AG08395 (cell line): Measurements from ENCODE around the gene BCO2.
"Not testable (repeated sequence)": the region's sequence is repeated elsewhere in the genome, so short reads cannot be mapped to it uniquely, and the experiment has no call there.

Experiments
- DNase-seq: peaks from one replicate; pipeline ENCODE4 v3.0.0; 2012; ENCODE audit warnings: mixed read lengths, low spot score

The BCO2 gene

DNA sequence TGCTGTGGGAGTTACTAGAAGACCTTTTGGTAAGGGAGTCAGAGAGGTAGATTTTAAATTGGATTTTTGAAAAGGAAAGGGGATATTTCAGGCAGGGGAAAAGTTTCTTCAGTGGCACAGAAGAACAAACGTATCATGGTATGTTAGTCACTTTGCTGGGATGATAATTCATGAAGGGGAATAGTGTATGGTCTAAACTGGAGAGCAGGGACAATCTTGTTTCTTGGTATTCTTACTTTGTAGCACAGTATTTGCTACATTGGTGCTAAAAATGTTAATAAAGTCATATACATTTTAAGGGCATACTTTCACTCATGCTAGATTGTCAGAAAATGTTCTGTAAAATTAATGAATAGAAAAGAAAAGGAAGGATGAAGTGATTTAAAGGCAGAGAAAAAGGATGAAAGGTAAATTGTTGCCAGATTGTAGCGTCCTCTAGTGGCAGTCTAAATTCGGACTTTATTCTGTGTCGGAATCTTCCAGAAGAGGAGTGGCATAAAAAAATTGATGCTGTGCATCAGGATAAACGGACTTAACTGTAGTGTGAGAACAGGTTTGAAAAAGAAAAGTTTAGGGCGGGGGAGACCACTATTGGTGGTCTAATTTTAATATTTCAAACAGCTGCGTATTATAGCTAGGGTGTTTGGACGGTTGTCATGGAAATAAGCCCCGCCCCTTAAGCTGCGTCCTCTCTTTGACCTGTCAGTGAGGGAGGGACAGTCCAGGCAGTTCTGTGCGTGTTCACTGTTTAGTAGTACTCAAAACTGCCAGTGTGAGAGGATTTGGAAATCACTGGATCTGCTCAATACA, at the start of gene BCO2:
Gene BCO2, plus strand, starts transcription at position 724 of the 810 bp plus-strand sequence. CDS start 90 bp downstream, outside the sequence.
- DNase-seq = peak; percentile 76

- DNase-seq = no peak
These were observed 48.3 kb upstream of the BCO2 start for GRCh38 chr11:112127056-112127455.

DNA sequence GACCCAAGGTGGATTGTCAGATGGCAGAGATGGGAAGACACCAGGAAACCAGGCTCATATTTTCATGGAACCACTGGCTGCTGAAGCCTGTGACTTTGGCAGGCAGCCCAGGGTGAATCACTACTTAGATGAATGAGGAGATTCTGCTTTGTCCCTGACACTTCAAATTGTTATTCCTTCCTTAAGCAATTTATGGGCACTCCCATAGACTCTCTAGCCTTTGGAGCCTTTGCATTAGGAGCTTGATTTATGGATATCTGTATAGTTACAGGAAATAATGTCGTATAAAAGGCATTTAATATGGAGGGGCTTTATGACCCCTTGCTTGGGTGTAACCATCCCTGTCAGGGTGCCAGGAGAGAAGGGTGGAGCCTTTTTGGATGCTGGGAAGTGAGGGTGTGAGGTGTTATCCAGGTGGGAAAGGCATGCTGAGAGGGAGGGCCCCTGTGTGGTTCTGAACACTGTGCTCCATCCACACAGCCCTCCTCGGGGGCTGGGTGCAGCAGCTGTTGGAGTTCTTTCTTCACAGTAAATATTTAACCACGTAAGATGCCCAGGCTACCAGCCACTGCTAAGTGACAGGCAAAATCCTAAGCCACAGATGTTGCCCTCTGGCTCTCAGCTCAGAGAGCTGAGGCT, 46.7 kb upstream of the BCO2 start:
- DNase-seq = peak; percentile 85

DNA sequence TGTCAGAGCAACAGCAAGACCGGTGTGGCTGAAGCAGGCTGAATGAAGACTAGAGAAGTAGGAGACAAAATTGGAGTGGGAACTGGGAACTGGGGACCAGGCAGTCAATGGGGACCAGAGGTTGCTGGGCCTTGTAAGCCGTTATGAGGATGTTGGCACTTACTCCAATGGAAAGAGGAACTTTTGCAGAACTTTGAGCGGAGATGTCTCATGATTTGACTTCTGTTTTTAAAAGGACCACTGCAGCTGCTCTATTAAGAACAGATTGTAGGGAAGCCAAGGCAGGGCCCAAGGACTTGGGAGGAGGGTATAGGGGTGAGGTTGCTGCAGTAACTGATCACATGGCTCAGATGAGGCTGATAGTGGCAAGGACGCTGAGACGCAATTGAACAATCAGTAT, 45.7 kb upstream of the BCO2 start:
- DNase-seq = no peak

DNA sequence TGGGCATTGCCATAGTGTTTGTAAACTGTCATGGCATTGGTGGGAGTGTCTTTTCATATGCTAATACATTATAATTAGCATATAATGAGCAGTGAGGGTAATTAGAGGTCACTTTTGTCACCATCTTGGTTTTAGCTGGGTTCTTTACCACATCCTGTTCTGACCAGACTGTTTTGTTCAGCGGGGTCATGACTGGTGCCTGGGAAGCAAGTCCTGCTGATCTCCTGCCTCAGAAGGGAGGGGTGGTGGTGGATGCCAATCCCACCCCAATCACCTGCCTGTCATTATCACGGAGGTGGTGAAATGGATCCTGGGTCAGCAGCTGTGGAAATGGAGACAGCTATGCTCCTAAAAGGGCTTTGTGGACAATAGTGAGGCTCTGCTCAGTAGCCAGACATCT, 42.6 kb upstream of the BCO2 start:
- DNase-seq = no peak

GRCh38 chr11:112134473-112134872, 40.8 kb upstream of the BCO2 start:
- no peak for DNase-seq

DNA sequence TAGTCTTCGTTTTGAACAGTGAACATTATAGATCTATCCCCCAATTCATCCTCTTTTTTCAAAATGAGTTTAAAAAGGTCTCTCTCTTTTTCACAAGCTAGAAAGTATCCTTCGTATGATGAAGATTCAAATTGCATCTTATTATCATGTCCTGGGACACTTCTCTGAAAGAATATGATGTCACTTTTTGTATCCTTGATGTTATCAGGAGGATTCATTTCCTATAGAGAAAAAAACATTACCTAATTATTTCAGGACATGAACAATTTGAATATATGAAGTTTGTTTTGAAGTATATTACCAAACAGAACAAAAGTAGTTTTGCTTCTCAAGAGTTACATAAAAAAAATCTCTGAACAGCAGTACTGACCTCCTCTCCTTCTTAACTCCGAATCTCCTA, 31.7 kb upstream of the BCO2 start:
- DNase-seq = no peak

DNA sequence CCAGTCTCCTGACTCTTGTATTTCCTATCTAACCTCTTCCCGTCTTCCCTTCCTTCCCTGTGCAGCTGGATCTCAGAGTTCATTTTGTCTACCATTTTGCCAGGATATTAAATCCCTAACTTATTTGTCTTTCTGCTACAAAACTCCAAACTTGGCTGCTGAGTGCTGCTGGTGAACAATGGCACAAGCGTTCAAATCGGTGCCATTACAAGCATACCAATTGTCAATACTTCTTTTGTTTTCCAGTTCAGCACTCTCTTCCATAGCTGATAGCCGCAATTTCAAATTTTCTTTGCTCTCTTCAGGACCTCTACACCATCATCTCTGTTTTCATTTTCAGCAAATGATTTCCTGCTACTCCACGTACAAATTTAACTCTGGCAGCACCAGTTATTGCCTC, 24.8 kb upstream of the BCO2 start:
- no peak for DNase-seq

DNA sequence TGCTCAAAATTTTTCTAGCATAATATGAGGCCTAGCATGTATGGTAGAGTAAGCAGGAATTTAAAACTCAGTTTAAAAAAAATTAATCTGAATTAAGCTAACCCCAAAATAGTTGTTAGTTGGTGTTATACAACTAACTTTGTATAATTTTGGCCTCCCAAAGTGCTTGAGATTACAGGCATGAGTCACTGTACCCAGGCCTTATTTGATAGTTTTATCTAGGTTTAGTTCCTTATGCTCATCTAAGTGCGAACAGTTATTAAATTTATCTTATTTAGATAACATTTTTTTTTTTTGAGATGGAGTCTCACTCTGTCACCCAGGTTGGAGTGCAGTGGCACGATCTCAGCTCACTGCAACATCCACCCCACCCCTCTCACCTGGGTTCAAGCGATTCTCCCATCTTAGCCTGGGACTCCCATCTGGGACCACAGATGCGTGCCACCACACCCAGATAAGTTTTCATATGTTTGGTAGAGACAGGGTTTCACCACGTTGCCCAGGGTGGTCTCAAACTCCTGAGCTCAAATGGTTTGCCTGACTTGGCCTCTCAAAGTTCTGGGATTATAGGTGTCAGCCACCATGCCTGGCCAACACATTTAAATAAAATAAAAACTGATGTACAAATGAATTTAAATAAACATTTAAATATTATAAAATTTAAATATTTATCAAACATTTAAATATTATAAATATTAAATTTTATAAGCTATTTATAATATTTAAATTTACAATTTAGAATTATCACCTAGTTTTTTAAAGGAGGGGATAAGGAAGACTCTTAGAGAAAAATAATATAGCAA, 19.0 kb upstream of the BCO2 start:
- no peak for DNase-seq

DNA sequence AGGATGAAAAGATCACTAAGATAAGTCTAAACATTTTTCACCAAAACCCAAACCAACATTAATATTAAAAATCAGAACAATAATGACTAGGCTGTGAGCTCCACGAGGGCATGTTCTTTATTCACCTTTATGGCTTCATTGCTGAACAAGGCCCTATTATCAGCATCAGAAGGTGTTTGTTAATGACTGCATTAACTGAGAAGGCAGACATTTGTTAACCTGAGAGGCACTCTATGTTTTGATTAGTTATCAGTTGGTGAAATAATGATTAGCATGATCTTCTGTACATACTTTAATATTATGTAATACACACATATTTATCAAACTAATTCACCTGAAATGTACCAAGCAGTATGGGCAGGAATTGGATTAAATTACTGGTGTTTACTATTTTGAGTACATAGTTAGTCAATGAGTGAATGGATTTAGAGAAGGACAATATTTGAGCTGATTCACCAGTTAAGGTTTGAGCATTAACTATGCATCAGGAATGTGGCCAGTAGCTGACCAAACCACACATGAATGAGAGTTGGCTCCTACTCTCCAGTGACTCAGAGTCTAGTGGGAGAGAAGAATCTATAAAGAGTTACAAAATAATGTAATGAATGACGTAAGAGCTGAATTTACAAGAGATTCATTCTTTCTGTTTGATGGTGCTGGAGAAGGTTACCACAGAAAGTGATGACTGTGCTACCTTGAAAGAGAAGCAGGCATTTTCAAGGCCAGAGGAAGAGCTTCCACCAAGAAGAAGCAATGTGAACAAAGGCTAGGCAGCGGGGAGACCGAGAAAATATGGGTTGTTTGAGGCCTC, 18.2 kb upstream of the BCO2 start:
- DNase-seq = peak; percentile 95

GRCh38 chr11:112159098-112160065, 15.9 kb upstream of the BCO2 start:
- no peak for DNase-seq

GRCh38 chr11:112160091-112160848, 15.0 kb upstream of the BCO2 start:
- DNase-seq = no peak

- DNase-seq = no peak
These were observed 14.3 kb upstream of the BCO2 start for GRCh38 chr11:112161012-112161411.

DNA sequence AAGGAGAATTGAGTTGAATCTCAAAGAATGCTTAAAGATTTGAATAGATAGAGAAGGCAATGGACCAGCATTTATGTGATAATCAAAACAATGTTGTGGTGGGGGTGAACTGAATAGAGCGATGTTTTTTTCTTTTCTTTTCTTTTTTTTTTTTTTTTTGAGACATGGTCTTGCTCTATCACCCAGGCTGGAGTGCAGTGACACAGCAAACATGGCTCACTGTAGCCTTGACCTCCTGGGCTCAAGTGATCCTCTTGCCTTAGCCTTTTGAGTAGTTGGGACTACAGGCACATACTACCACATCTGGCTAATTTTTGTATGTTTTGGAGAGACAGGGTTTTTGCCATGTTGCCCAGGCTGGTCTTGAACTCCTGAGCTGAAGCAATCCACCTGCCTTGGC, 13.1 kb upstream of the BCO2 start:
- DNase-seq = not testable (repeated sequence)

DNA sequence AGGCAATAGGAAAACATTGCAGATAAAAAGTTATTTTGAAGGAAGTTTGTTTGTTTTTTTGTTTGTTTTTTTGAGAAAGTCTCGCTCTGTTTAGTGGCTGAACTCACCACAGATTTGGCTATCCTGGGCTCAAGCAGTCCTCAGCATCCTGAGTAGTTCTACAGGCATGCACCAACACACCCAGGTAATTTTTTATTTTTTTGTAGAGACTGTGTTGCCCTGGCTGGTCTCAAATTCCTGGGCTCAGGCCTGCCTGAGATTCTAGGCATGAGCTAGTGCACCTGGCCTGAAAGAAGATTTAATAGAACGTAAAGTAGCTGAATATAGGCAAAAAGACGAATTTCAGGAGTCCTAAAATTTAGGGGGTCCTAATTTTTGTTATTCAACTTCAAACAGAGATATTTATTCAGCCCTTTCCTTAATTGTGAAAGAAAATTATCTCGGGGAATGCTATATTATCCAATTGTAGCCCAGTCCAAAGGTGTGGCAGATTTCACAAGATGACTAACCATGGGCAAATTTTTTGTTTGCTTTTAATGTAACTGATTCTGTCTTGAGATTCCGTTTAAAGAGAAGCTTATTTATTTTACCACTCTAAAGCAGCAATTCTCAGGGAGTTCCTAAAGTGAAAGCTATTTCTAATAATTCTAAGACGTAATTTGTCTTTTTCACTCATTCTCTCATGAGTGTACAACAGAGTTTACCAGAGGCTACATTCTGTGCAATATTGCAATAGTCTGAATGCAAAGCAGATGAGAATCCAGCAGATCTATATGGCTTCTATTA, 12.4 kb upstream of the BCO2 start:
- DNase-seq = no peak

GRCh38 chr11:112163875-112164685, 11.2 kb upstream of the BCO2 start, which contains the start of gene IL18:
IL18 (minus strand) TSS chr11:112164094; CDS start chr11:112155053, 9,041 bp downstream.
- no peak for DNase-seq

DNA sequence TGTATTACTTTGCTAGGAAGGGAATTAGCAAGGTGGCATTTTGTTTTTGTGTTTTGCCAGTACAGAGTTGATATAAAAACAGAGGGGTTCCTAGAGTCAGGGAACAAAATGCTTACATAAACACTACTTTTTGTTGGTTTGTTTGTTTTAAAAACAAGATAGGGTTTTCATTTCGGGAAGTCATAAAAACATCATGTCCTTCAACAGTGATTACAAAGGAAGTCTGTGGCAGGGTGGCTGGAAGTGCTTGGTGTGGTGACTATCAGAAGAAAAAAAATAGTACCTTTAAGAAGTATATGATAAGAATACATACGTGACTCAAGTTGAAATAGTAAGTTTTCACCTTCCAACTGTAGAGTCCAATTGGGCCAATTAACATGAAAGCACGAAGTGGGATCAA, 10.3 kb upstream of the BCO2 start:
- DNase-seq = no peak

DNA sequence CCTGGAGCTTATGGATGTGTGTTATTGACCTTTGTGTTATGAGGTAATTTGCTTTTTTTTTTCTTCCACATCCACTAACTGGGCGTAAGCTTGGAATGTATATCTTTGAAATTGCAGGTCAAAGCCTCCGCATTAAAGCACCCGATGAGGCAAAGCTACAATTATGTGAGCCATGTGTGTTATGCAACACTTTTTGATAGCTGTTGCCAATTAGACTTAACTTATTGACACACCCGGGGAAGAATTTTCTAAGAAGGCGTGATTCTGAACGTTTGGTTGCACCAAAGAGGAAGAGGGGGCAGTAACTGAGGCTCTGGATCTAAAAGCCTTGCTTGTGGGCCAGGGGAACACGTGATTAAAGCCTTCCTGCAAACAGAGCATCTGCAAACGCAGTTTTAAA, 8.8 kb upstream of the BCO2 start:
- DNase-seq = peak; percentile 21
